T-helper 1 cell (primary cell): ENCODE data around the gene WASHC2A.
"Not testable (repeated sequence)": the region's sequence is repeated elsewhere in the genome, so short reads cannot be mapped to it uniquely, and the experiment has no call there.

ENCODE experiments used
- DNase-seq, 5 donors: peaks; one replicate each; pipeline ENCODE4 v3.0.0-alpha.2; 2012 to 2020

Gene WASHC2A

DNA sequence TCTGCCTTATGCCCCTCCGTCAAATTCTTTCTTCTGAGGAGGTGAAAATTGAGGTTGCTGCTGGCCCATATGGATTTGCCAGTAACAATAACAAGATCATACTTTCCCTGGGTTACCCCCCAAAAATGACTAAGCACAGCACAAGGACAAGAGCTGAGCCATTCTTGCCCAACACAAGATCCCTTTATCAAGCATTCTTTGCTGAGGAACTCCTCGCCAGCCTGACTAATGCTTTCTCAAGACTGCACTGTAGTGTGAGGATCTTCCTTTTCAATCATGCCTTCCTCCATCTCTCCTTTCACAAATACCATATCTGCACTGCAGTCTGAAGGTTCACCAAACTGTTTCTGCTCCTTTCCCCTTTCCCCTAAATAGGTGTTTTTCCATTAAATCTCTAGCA lies 92.1 kb downstream of the WASHC2A start:
- not testable (repeated sequence) for DNase-seq

DNA sequence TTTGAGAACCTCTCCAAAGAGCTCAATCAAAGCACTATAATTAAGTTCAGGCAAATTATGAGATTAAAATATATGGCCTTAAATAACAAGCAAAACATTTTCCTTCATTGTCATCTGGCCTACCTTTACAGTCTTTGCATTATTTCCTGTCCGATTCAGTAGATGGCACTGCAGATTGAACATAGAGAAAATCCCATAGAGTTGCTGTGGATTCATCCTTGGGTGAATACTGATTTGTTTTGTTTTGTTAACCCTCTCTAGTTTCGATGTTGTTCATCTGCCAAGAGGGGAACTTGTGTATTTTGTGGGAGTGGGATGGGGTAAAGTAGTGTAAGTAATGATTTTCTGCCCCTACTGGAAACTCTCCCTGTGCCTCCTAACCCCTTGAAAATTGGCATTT lies 97.3 kb downstream of the WASHC2A start:
- DNase-seq, result not testable (repeated sequence)

DNA sequence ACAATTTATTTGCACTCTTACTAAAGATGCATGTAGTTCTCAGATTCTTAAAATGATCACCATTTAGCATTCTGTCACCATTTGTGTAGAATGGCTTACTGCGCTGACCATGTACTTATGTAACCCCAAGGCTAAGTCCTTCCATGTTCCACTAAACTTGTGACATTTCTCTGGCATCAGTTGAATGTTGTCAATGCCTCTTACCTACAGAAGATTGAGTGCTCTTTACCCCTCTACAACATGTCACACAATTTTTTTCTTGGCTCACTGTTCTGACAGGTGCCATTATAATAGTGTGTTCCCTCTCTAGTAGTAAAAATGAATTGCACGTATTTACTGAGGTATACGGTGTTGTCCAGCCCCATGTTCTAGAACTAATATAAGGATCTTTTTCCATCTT lies 100.1 kb downstream of the WASHC2A start:
- DNase-seq, result not testable (repeated sequence)

DNA sequence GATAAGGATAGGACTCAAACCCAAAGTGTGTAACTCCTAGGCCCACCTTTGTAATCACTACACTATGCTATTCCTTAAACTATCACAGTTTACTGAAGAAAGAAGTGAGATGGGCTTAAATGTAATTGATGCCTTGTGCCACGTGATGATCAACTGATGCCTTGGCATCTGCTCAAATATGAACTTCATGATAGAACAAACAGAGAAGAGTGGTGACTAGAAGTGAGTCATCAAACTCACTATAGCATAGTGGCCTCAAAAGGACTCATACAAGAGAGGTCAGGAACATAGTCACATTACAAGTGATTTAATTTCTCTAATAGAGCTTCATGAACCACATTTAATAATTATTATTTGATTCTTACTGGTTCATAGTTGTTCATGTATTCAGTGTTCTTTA lies 101.8 kb downstream of the WASHC2A start:
- DNase-seq, result not testable (repeated sequence)

DNA sequence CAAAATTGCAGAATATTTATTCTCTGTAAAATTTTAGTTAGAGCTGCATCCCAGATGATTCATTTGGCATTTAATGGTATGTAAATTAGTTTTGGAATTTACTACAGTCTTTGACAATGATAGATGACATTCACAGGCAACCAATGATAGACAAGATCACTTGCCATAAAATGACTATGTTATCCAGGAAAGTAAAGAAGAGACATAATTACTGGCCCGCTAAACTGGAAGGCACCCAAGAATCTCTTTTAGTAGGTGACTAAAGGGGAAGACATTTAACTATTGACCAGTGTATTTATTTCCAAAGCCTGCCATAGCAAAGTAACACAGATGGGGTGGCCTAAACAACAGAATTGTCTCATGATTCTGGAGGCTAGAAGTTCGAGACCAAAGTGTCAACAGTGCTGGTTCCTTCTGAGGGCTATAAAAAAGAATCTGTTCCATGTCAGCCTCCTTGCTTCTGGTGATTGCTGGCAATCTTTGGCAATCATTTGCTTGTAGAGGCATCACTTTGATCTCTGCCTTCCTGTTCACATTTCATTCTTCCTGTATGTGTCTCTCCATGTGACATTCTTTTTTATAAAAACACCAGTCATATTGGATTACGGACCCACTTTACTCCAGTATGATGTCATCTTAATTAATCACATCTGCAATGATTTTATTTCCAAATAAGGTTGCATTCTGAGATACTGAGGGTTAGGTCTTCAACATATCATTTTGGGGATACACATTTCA lies 107.2 kb downstream of the WASHC2A start:
- DNase-seq, result not testable (repeated sequence)
